Neural cell (in vitro differentiated cells): ENCODE measurements around the gene FGF14. TPM values are rescaled to one million over a fixed set of nuclear protein-coding genes. Genes with fewer than 3 reads are reported as not detected.
A peak's percentile ranks its signal among the peaks of the same experiment; 100 is the strongest.

Experiments
- H2AFZ ChIP-seq: fragments of 200-600, 300-800 bp; sonication (generic), shearing (Covaris generic); 2 replicates; pipeline ENCODE4 v1.6.0; 2014; ENCODE audit warnings: low read depth, mild to moderate bottlenecking, antibody characterized with exemption, low read length, moderate library complexity
- H3F3A ChIP-seq: fragments of 200-600 bp; shearing (Covaris generic); 2 replicates; pipeline ENCODE4 v1.6.1; 2016; ENCODE audit warnings: mild to moderate bottlenecking, moderate library complexity, mixed read lengths, antibody characterized with exemption, low read length; ENCODE audit not compliant: insufficient read depth, poor library complexity, severe bottlenecking
- H3K27ac ChIP-seq: fragments of 200-600, 300-800 bp; sonication (generic), shearing (Covaris generic); 2 replicates; pipeline ENCODE4 v1.5.1; 2014; ENCODE audit warnings: mild to moderate bottlenecking, low read length, moderate library complexity
- H3K27me3 ChIP-seq: fragments of 300-800, 200-600 bp; sonication (generic), shearing (Covaris generic); 2 replicates; pipeline ENCODE4 v1.6.0; 2014; ENCODE audit warnings: mild to moderate bottlenecking, low read depth, low read length, moderate library complexity; ENCODE audit not compliant: insufficient read depth
- H3K36me3 ChIP-seq: fragments of 300-800, 200-600 bp; sonication (generic), shearing (Covaris generic); 2 replicates; pipeline ENCODE4 v1.5.1; 2014; ENCODE audit warnings: mild to moderate bottlenecking, antibody characterized with exemption, low read length, moderate library complexity; ENCODE audit not compliant: insufficient read depth
- H3K4me2 ChIP-seq: fragments of 300-800, 200-600 bp; sonication (generic), shearing (Covaris generic); 2 replicates; pipeline ENCODE4 v1.6.0; 2014; ENCODE audit warnings: mild to moderate bottlenecking, low read length
- H3K4me3 ChIP-seq: fragments of 300-800, 200-600 bp; sonication (generic), shearing (Covaris generic); 2 replicates; pipeline ENCODE4 v1.5.1; 2014; ENCODE audit warnings: mild to moderate bottlenecking, low read length, moderate library complexity
- H3K79me2 ChIP-seq: fragments of 200-600 bp; shearing (Covaris generic); replicated peaks from 2 replicates; pipeline ENCODE4 v1.6.0; 2014; ENCODE audit warnings: mild to moderate bottlenecking, low read length, moderate library complexity; ENCODE audit not compliant: insufficient read depth
- H3K9ac ChIP-seq: fragments of 300-800, 200-600 bp; sonication (generic), shearing (Covaris generic); 2 replicates; pipeline ENCODE4 v1.6.1; 2016; ENCODE audit warnings: mild to moderate bottlenecking, low read length, mixed read lengths
- H3K9me2 ChIP-seq: fragments of 200-600 bp; shearing (Covaris generic); 2 replicates; pipeline ENCODE4 v1.6.1; 2016; ENCODE audit warnings: mild to moderate bottlenecking, low read length, mixed read lengths; ENCODE audit not compliant: insufficient read depth
- H3K9me3 ChIP-seq: fragments of 200-600, 300-800 bp; sonication (generic), shearing (Covaris generic); 2 replicates; pipeline ENCODE4 v1.6.1; 2016; ENCODE audit warnings: mild to moderate bottlenecking, mixed run types, low read length, moderate library complexity, mixed read lengths
- H4K20me1 ChIP-seq: fragments of 200-600 bp; shearing (Covaris generic); 2 replicates; pipeline ENCODE4 v1.6.1; 2016; ENCODE audit warnings: mild to moderate bottlenecking, mixed run types; ENCODE audit not compliant: insufficient read depth
- EP300 ChIP-seq: fragments of 450-650 bp; conservative IDR thresholded peaks from 2 replicates; pipeline ENCODE4 v1.6.1; 2014; ENCODE audit warnings: antibody characterized with exemption, mild to moderate bottlenecking, moderate library complexity; ENCODE audit not compliant: poor library complexity, severe bottlenecking
- EZH2 ChIP-seq: fragments of 200-600, 300-800 bp; shearing (Covaris generic), sonication (generic); IDR thresholded peaks from 2 replicates; pipeline ENCODE4 v1.6.1; 2014; ENCODE audit warnings: antibody characterized with exemption, low read length, borderline replicate concordance, mild to moderate bottlenecking; ENCODE audit not compliant: insufficient read depth, poor library complexity, severe bottlenecking
- MXI1 ChIP-seq: fragments of 450-650 bp; conservative IDR thresholded peaks from 2 replicates; pipeline ENCODE4 v1.6.1; 2014; ENCODE audit warnings: antibody characterized with exemption, mild to moderate bottlenecking; ENCODE audit not compliant: poor library complexity, severe bottlenecking
- POLR2AphosphoS5 ChIP-seq: IDR thresholded peaks from 2 replicates; pipeline ENCODE4 v1.6.1; 2012
- RAD21 ChIP-seq: fragments of 450-650 bp; conservative IDR thresholded peaks from 2 replicates; pipeline ENCODE4 v1.6.1; 2014; ENCODE audit warnings: antibody characterized with exemption, mild to moderate bottlenecking, moderate library complexity
- SMC3 ChIP-seq: fragments of 450-650 bp; conservative IDR thresholded peaks from 2 replicates; pipeline ENCODE4 v1.6.1; 2014; ENCODE audit warnings: antibody characterized with exemption, mild to moderate bottlenecking, moderate library complexity; ENCODE audit not compliant: poor library complexity
- TAF1 ChIP-seq: IDR thresholded peaks from 2 replicates; pipeline ENCODE4 v1.6.1; 2012; ENCODE audit warnings: low read depth
- polyA plus RNA-seq: library from polyadenylated mRNA; depleted of rRNA; stranded (reverse); fragments of >200 nt; gene quantifications from 2 replicates; pipeline ENCODE4 v1.2.3, GENCODE V29; 2014
- TF ChIP-seq, protein P1 (sequence below): IDR thresholded peaks from 2 replicates; pipeline ENCODE4 v1.6.1; 2012; ENCODE audit warnings: borderline replicate concordance
- TF ChIP-seq, protein P2 (sequence below): fragments of 450-650 bp; IDR thresholded peaks from 2 replicates; pipeline ENCODE4 v1.5.1; 2014; ENCODE audit warnings: antibody characterized with exemption, mild to moderate bottlenecking, moderate library complexity; ENCODE audit not compliant: poor library complexity, severe bottlenecking

Gene FGF14
- polyA plus RNA-seq, 1 donor from 2014 or later = 36.4 TPM

DNA sequence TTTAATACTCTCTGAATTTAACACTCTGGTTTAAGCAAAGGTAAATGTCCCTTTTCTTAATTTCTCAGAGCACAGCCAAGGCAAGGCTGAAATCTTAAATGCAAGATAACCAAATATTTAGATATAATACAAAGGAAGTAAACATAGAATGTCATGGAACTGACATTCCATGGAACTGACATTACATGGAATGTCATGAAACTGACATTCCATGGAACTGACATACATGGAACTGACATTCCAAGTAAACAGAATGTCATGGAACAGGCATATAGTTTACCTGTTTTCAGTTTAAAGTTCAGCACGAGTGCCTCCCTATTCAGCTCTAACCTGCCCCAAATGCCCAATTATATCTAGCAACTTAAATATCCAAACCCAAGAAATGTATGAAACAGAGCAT is 21.8 kb downstream of the FGF14 start:
- no peaks in the 10 kb centered on the region for H3F3A ChIP-seq
- no peak overlapping the region for H3K4me3 ChIP-seq
- no peak for TF ChIP-seq POLR2AphosphoS5
- TF ChIP-seq, protein P1, sequence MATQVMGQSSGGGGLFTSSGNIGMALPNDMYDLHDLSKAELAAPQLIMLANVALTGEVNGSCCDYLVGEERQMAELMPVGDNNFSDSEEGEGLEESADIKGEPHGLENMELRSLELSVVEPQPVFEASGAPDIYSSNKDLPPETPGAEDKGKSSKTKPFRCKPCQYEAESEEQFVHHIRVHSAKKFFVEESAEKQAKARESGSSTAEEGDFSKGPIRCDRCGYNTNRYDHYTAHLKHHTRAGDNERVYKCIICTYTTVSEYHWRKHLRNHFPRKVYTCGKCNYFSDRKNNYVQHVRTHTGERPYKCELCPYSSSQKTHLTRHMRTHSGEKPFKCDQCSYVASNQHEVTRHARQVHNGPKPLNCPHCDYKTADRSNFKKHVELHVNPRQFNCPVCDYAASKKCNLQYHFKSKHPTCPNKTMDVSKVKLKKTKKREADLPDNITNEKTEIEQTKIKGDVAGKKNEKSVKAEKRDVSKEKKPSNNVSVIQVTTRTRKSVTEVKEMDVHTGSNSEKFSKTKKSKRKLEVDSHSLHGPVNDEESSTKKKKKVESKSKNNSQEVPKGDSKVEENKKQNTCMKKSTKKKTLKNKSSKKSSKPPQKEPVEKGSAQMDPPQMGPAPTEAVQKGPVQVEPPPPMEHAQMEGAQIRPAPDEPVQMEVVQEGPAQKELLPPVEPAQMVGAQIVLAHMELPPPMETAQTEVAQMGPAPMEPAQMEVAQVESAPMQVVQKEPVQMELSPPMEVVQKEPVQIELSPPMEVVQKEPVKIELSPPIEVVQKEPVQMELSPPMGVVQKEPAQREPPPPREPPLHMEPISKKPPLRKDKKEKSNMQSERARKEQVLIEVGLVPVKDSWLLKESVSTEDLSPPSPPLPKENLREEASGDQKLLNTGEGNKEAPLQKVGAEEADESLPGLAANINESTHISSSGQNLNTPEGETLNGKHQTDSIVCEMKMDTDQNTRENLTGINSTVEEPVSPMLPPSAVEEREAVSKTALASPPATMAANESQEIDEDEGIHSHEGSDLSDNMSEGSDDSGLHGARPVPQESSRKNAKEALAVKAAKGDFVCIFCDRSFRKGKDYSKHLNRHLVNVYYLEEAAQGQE = peak; percentile 95
- TF ChIP-seq, protein P2, sequence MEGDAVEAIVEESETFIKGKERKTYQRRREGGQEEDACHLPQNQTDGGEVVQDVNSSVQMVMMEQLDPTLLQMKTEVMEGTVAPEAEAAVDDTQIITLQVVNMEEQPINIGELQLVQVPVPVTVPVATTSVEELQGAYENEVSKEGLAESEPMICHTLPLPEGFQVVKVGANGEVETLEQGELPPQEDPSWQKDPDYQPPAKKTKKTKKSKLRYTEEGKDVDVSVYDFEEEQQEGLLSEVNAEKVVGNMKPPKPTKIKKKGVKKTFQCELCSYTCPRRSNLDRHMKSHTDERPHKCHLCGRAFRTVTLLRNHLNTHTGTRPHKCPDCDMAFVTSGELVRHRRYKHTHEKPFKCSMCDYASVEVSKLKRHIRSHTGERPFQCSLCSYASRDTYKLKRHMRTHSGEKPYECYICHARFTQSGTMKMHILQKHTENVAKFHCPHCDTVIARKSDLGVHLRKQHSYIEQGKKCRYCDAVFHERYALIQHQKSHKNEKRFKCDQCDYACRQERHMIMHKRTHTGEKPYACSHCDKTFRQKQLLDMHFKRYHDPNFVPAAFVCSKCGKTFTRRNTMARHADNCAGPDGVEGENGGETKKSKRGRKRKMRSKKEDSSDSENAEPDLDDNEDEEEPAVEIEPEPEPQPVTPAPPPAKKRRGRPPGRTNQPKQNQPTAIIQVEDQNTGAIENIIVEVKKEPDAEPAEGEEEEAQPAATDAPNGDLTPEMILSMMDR = no peak
- peak; percentile 61 for TF ChIP-seq EP300
- TF ChIP-seq EZH2 = no peak
- no peaks in the 10 kb centered on the region for H4K20me1 ChIP-seq
- H3K9me2 ChIP-seq = no peaks in the 10 kb centered on the region
- no peaks in the 10 kb centered on the region for H3K9me3 ChIP-seq
- H3K27ac ChIP-seq = no peak overlapping the region
- H3K36me3 ChIP-seq = no peaks in the 10 kb centered on the region
- H3K9ac ChIP-seq = no peak overlapping the region
- no peak overlapping the region for H3K4me2 ChIP-seq
- no peaks in the 10 kb centered on the region for H3K79me2 ChIP-seq
- no peak overlapping the region for H2AFZ ChIP-seq
- H3K27me3 ChIP-seq = no peaks in the 10 kb centered on the region

DNA sequence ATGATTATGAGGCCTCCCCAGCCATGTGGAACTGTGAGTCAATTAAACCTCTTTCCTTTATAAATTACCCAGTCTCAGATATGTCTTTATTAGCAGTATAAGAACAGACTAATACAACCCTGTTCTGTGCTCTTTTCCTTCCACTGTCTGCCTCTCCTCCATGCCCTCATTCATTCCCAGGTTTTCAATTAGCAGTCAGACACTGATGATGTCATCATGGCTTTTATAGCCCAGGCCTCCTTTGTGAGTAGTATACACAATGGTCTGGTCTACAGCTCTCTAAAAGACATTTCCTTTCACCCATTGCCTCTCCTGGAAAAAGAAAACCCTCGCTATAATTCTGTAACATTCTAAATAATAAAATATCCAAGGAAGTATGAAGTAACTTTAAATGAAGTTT is 25.5 kb downstream of the FGF14 start:
- Histone ChIP-seq H3K27ac (no peak overlapping the region), H2AFZ (no peak overlapping the region), H3K79me2 (no peaks in the 10 kb centered on the region), H3K9me3 (no peaks in the 10 kb centered on the region), H3K4me2 (no peak overlapping the region), H3K4me3 (no peak overlapping the region), H3K9ac (no peak overlapping the region), H3K36me3 (no peaks in the 10 kb centered on the region), H4K20me1 (no peaks in the 10 kb centered on the region), H3F3A (no peaks in the 10 kb centered on the region), H3K9me2 (no peaks in the 10 kb centered on the region), H3K27me3 (no peaks in the 10 kb centered on the region)
- TF ChIP-seq MXI1 = no peak
- no peak for TF ChIP-seq SMC3
- TF ChIP-seq, protein P2 = no peak
- TF ChIP-seq POLR2AphosphoS5 = no peak
- no peak for TF ChIP-seq TAF1
- no peak for TF ChIP-seq RAD21
- no peak for TF ChIP-seq EZH2
- TF ChIP-seq EP300 = no peak
- TF ChIP-seq, protein P1 = no peak
